CD4-positive, alpha-beta T cell treated with Interleukin-2 at 100 ng/mL for 4 hours (primary cell): ENCODE measurements around the gene ITSN1.

Experiments used
- DNase-seq: peaks from one replicate; pipeline ENCODE4 v3.0.0-alpha.2; 2020; ENCODE audit warnings: low spot score

ITSN1 gene

GRCh38 chr21:33815143-33815707 is 172.9 kb downstream of the ITSN1 start:
- DNase-seq, result no peak

GRCh38 chr21:33816174-33816573 is 173.9 kb downstream of the ITSN1 start:
- DNase-seq, result no peak

GRCh38 chr21:33817138-33817537 is 174.8 kb downstream of the ITSN1 start:
- DNase-seq, result no peak

DNA sequence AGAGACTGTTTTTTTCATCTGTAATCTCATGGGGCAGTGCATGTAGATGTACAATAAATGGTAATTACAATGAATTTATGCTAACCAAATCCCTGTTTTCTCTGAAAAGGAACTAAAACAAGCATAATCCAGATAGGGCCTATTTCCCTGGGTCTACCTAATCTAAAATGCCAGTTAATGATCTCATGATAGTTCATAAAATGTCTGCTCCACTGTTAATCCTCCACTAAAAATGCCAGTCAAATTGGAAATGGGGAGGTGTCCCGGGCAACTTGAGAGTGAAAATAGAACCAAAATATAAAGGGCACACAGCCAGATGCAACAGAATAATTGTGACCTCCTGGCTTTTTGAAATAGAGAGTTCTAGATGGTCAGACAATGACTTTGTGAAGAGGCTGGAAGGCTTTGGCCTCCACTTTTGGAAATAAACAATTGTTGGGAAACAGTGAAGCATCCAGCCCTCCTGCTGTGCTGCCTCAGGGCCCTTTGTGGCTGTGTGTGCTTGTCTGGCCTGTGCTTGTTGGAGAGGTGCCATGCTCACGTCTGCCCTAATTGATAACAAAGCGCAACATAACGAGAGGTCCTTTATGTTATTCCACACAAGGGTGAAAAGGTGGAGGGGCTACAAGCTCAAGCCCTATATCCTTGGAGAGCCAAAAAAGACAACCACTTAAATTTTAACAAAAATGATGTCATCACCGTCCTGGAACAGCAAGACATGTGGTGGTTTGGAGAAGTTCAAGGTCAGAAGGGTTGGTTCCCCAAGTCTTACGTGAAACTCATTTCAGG is 175.6 kb downstream of the ITSN1 start:
- DNase-seq, result no peak

DNA sequence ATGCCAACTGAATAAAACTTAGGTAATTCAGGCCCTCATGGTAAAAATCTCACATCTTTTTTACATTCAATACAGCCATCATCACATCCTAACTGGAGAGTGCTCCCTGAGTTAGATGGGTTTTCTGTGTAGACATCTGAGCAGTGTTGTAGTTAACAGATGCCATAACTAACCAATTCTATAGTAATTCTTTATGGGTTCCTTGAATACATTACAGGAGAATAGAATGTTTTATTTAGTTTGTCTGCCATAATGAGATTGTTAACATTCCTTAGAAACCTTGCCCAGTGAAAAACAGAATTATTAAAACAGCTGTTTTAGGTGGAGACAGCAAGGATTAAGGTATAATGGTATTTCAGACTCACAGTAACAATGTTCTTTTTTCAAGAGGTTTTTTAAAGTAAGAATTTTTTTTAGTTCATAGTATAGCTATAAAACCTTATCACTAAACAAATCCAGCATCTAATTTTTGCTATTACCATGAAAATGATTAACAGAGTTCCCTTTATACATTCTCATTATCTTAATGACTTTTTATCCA is 178.0 kb downstream of the ITSN1 start:
- no peak for DNase-seq

DNA sequence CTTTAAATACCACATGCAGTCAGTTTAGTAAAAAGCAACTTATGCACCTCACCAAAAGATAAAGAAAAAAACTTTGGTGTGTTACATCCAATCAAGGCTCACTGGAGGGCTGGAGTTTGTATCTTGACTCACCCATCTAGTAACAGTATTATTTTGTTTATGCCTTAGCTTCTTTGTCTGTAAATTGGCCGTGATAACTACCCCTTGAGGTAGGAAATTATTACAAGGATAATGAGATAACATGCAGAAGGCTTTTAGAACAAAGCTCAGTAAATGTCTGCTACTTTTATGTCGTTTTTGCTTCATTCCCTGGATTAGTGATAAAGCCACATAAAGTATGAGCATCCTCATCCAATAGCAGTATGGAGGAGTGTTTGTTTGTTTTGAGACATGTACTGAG is 178.5 kb downstream of the ITSN1 start:
- DNase-seq, result no peak

GRCh38 chr21:33821503-33822322 is 179.4 kb downstream of the ITSN1 start:
- DNase-seq, result no peak

DNA sequence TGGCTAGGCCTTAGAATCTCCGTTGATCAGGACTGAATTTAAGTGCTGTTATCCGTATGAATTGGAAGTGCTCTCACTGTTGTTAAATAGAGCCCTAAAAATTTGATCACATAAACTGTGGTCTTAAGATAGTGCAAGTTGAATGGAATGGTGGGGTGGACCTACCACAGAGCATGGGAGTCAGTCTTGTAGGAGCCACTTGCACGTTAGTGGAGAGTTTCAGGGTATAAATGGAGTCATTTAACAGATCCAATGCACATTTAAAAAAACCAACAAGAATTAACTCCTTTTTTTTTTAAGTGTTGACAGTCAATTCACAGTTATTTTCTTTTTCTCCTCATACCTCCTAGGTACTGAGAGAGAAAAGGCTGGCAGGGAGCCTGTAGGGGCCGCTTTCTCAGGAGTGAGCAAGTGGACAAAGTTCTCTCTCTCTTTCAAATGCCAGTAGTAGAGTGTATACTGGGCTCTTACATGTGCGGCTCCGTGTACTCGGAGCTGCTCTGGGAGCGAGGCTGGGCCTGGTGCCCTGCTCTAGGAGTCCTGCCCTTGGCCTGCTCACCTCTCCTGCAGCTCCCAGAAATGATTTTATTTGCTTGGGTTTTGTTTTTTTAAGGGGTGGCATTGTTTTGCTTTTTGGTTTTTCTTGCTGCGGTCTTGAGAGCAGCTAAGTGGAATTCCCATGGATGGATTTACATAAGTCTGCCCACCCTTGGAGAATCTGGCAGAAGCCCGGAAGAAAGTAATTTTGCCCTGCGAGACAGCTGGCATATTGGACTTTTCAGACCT is 182.0 kb downstream of the ITSN1 start:
- no peak for DNase-seq

DNA sequence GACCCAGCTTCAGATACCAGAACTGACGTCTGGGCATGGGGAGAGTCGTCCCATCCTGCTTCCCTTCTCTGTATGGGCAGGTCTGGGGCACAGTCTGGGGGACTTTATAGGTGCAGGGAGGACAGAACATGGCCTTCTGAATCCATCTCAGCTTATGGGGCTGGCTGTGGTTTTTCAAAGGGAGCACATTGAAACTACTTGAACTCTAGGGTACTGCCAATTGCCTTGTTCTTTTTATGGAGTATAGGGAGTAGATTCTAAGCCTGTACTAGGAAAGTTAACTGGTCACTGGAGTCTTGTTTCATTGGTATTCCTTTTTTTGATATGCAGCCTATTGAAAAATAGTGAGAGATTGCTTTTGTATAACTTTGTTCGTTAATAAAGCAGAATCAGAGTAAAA is 183.1 kb downstream of the ITSN1 start:
- no peak for DNase-seq

- DNase-seq, result no peak
Measured at GRCh38 chr21:33825915-33826314, 183.6 kb downstream of the ITSN1 start.

- DNase-seq, result no peak
Measured at GRCh38 chr21:33828083-33828482, 185.8 kb downstream of the ITSN1 start.

DNA sequence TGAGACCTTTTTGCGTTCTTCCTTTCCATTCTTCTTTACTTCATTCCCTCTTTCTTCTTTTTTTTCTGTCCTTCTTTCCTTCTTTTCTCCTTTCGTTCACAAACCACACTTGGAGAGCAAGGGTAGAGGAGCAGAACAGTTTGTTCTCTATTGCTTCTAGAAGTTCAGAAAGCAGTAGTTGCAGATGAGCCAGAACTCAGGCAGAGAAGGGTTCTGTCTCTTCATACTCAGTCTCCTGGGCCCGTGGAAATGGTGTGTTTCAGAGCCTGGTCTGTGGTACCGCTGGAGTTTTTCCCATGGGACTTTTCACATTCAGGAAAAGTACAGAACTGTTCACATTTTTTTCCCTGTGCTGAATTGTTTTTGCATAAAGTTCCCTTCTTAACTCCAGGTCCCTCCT is 186.3 kb downstream of the ITSN1 start:
- DNase-seq, result no peak

DNA sequence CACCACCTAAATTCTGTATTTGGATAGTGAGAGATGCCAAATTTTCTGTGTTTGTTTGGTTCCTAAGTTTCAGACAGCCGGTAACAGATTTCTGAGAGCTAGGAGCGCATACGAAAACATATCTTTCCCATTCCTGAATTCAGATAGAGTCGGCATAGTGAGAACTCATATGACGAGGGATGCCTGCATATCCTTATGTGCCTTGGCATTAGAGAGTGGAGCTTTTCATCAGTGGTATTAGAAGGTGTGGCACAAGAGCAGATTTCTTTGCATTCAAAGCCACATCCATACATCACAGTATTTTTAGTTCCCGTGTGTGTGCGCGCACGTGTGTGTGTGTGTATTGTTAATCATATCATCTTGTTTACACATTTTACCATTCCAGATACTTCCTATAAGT is 187.5 kb downstream of the ITSN1 start:
- DNase-seq, result no peak

DNA sequence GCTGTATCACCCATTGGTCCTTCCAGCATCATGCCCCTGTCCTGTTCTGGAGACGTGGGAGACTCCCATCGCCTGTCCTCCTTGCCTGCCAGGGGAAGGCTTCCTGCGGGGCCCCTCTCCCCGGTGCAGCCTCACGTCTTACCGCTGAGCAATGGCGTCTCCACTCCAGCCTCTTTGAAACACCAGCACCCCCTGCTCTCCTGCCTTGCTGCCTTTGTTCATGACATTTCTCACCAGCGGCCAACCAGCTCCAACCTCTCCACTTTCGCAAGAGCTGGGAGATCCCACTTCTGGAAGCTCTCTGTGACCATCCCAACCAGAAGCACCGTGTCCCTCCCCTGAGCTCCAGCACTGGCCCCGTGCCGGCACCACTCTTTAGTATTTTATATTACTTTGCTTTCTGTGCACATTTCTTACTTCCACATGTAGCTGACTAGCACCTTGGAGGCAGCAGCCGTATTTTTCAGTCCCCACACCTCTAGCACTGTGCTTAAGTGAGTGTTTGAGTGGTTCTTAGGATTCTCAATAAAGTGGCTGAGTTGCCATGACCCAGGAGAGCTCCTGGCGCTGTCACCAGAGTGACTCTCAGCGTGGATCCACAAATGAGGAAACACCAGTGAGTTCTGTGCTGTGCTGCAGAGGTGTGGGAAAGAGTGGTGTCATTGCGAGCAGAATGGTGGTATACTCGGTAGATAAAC is 189.8 kb downstream of the ITSN1 start:
- no peak for DNase-seq

- DNase-seq, result no peak
Measured at GRCh38 chr21:33834801-33835500, 192.7 kb downstream of the ITSN1 start.

DNA sequence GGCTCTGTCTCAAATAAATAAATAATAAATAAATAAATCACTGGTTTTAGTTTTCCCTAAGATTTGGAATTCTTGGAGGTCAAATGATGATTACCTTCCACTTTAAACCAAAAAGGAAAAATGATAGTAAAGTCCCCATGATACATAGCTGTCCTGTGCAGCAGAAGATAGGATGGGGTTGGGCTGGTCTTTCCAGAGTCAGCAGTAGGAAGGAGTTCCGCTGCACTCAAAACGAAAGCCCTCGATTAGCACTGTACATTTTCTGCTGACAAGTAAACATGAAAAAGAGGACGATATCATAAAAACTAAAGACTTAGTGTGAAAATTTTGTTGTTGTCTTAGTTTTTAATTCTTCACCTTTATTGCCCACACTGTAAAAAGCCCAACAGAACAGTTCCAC is 193.6 kb downstream of the ITSN1 start:
- DNase-seq, result no peak

DNA sequence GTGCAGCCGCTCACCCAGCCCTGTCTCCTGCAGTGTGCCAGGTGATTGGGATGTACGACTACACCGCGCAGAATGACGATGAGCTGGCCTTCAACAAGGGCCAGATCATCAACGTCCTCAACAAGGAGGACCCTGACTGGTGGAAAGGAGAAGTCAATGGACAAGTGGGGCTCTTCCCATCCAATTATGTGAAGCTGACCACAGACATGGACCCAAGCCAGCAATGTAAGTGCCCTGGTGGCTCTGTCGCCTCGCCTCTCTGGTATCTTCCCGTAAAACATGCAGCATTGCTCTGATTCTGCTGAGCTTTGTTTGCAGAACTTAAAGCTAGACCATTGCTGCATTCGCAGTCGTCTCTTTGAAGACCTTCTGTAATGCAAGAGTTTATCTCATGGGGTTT is 194.1 kb downstream of the ITSN1 start:
- no peak for DNase-seq

DNA sequence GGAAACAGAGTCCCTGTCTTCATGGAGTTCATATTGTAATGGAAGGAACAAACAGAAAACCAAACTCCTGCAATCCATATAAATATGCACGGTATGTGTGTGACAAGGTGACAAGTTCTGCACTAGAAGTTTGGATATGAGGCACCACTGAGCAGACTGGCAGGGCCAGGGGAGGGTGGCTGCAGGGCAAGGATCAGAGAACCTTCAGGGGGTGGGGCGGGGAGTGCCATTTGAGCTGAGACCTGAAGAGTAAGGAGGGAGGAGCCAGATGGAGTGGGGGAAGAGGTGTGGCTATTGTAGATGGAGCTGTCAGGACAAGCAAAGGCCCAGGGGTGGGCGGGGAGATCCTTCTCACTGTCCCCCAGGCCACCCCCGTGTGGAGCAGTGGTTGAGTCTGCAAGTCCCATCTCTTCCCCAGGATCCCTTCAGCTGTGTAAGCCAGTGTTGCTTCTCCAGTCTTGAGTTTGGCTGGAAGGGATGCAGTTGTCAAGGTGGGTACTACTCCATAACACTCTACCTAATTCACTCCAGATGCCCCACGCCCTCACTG is 196.9 kb downstream of the ITSN1 start:
- no peak for DNase-seq

GRCh38 chr21:33839806-33840205 is 197.5 kb downstream of the ITSN1 start:
- DNase-seq, result no peak

DNA sequence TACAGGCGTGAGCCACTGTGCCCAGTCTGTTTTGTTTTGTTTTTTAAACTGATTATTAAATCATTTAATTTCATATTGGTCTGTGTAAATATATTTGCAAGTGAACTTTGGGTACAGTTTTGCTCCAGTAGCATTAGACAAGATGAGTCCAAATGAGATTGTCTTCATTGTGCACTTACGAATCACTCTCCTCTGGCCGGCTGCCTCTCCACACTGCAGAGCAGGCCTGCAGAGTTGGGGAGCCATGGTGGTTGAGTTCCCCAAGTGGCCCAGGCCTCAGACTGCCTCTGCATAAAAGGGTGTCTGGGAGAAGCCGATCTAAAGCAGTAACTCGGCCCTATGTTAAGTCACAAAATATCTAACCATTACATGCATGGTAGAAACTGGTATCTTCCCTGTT is 198.5 kb downstream of the ITSN1 start:
- DNase-seq, result no peak

- DNase-seq, result no peak
Measured at GRCh38 chr21:33841561-33841960, 199.3 kb downstream of the ITSN1 start.
